MCF 10A (cell line): ENCODE measurements around the gene UPK3A. TPM values are rescaled to one million over a fixed set of nuclear protein-coding genes. Genes with fewer than 3 reads are reported as not detected.
A peak's percentile ranks its signal among the peaks of the same experiment; 100 is the strongest.

Experiments used
- BruUV-seq: library from RNA; stranded (reverse); fragments of 400-500 nt; replicated peaks from 2 replicates; lab custom pipeline; 2021; lab: Mats Ljungman, UMichigan
- CTCF ChIA-PET: fragments of 300-600 bp; sonication (Branson Sonifier 250); formaldehyde crosslinking; extraction: SDS; loops from one replicate; lab custom pipeline; 2021; ENCODE audit warnings: antibody characterized with exemption, inconsistent platforms; lab: Yijun Ruan, JAX
- POLR2A ChIA-PET: fragments of 300-600, 350-650 bp; sonication (Branson Sonifier 250); formaldehyde crosslinking; extraction: SDS; loops from one replicate; lab custom pipeline; 2020; ENCODE audit warnings: antibody characterized with exemption, inconsistent platforms; lab: Yijun Ruan, JAX
- DNase-seq: peaks from one replicate; pipeline ENCODE4 v3.0.0-alpha.2; 2018; ENCODE audit not compliant: unreplicated experiment
- H3K27ac Mint-ChIP-seq: one replicate; pipeline ENCODE4 v1.8.0; 2022; ENCODE audit warnings: mild to moderate bottlenecking, low read depth, mixed read lengths; ENCODE audit not compliant: unreplicated experiment
- H3K27me3 Mint-ChIP-seq: one replicate; pipeline ENCODE4 v1.8.0; 2022; ENCODE audit warnings: mixed read lengths; ENCODE audit not compliant: insufficient read depth, unreplicated experiment
- H3K36me3 Mint-ChIP-seq: one replicate; pipeline ENCODE4 v1.8.0; 2022; ENCODE audit warnings: mild to moderate bottlenecking, moderate library complexity, mixed read lengths; ENCODE audit not compliant: insufficient read depth, unreplicated experiment
- H3K4me1 Mint-ChIP-seq: one replicate; pipeline ENCODE4 v1.8.0; 2022; ENCODE audit warnings: mixed read lengths; ENCODE audit not compliant: insufficient read depth, unreplicated experiment
- H3K4me3 Mint-ChIP-seq: one replicate; pipeline ENCODE4 v1.8.0; 2022; ENCODE audit warnings: mild to moderate bottlenecking, moderate library complexity, mixed read lengths; ENCODE audit not compliant: unreplicated experiment
- H3K9me3 Mint-ChIP-seq: one replicate; pipeline ENCODE4 v1.8.0; 2022; ENCODE audit warnings: mixed read lengths; ENCODE audit not compliant: unreplicated experiment
- intact Hi-C: fragments of 100-400 bp; cut with micrococcal nuclease; formaldehyde crosslinking; loops from 2 replicates; pipeline ENCODE4 v1.14.1; 2022
- total RNA-seq: library from RNA; stranded (reverse); gene quantifications from 2 replicates; pipeline ENCODE4 v1.2.3, GENCODE V29; 2022
- TF ChIP-seq, protein P1 (sequence below): fragments of 200-600 bp; IDR thresholded peaks from one replicate; pipeline ENCODE4 v1.8.0; 2022; ENCODE audit warnings: antibody characterized with exemption, mild to moderate bottlenecking; ENCODE audit not compliant: unreplicated experiment

Gene UPK3A
- total RNA-seq, 1 experiment from 2014 or later: not detected

GRCh38 chr22:45340323-45340722 is 55.6 kb downstream of the UPK3A start:
- Mint-ChIP-seq H3K4me3 (no peak overlapping the region), H3K9me3 (no peaks in the 10 kb centered on the region), H3K27ac (no peak overlapping the region), H3K4me1 (no peaks in the 10 kb centered on the region), H3K27me3 (no peaks in the 10 kb centered on the region), H3K36me3 (peaks cover 66% of the 10 kb centered on the region)
- no TSS peak for BruUV-seq
- TF ChIP-seq, protein P1, sequence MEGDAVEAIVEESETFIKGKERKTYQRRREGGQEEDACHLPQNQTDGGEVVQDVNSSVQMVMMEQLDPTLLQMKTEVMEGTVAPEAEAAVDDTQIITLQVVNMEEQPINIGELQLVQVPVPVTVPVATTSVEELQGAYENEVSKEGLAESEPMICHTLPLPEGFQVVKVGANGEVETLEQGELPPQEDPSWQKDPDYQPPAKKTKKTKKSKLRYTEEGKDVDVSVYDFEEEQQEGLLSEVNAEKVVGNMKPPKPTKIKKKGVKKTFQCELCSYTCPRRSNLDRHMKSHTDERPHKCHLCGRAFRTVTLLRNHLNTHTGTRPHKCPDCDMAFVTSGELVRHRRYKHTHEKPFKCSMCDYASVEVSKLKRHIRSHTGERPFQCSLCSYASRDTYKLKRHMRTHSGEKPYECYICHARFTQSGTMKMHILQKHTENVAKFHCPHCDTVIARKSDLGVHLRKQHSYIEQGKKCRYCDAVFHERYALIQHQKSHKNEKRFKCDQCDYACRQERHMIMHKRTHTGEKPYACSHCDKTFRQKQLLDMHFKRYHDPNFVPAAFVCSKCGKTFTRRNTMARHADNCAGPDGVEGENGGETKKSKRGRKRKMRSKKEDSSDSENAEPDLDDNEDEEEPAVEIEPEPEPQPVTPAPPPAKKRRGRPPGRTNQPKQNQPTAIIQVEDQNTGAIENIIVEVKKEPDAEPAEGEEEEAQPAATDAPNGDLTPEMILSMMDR: no peak
- CTCF ChIA-PET: interaction anchor here (1.0 kb wide), 1 partner anchor 31 kb away, joined by 3 read pairs; no protein-coding TSS in a partner anchor
- intact Hi-C loops: no loop called here
- DNase-seq: no peak
- POLR2A ChIA-PET: interaction anchor here (0.8 kb wide), 1 partner anchor 194 kb away, joined by 3 read pairs; no protein-coding TSS in a partner anchor

GRCh38 chr22:45341498-45341897 is 56.7 kb downstream of the UPK3A start:
- BruUV-seq: TSS peak; percentile 49
- intact Hi-C loops: no loop called here
- Mint-ChIP-seq H3K4me3 (no peak overlapping the region), H3K9me3 (no peaks in the 10 kb centered on the region), H3K27me3 (no peaks in the 10 kb centered on the region), H3K27ac (no peak overlapping the region), H3K36me3 (peaks cover 57% of the 10 kb centered on the region), H3K4me1 (no peaks in the 10 kb centered on the region)
- DNase-seq: no peak
- CTCF ChIA-PET: interaction anchor here (1.0 kb wide), 1 partner anchor 30 kb away, joined by 3 read pairs; no protein-coding TSS in a partner anchor
- POLR2A ChIA-PET: no interaction called here
- TF ChIP-seq, protein P1: no peak

- TF ChIP-seq, protein P1: no peak
- Mint-ChIP-seq H3K36me3 (peaks cover 43% of the 10 kb centered on the region), H3K9me3 (no peaks in the 10 kb centered on the region), H3K4me1 (no peaks in the 10 kb centered on the region), H3K27me3 (no peaks in the 10 kb centered on the region), H3K4me3 (no peak overlapping the region), H3K27ac (no peak overlapping the region)
- POLR2A ChIA-PET: interaction anchor here (0.5 kb wide), 1 partner anchor 14 kb away, joined by 3 read pairs; no protein-coding TSS in a partner anchor
- no peak for DNase-seq
- BruUV-seq: no TSS peak
- CTCF ChIA-PET: no interaction called here
- intact Hi-C loops: no loop called here
These were observed 58.4 kb downstream of the UPK3A start for GRCh38 chr22:45343143-45343542.

DNA sequence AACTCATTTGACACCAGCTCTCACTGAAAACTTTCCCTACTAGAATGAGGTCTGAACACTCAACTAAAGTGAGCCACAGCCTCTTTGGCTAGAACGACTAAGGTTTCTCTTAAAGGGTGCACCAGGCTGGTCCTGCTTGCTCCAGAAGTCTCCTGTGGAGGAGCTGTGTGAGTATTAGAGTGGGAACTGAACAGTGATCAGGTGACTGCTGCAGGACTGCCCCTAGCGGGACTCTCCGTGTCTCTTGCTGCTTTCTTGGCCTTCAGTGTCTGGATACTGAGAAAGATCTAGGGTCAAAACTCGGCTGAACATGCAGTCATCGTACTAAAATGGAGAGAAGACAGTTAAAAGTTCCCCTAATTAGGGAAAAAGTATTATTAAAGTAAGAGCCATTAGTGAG is 59.6 kb downstream of the UPK3A start:
- TF ChIP-seq, protein P1: no peak

More for the DNA sequence above, 59.6 kb downstream of the UPK3A start:
- no TSS peak for BruUV-seq
- POLR2A ChIA-PET: no interaction called here
- H3K4me1 Mint-ChIP-seq: no peaks in the 10 kb centered on the region
- CTCF ChIA-PET: interaction anchor here (0.6 kb wide), 1 partner anchor 13 kb away, joined by 3 read pairs; no protein-coding TSS in a partner anchor
- no peak for DNase-seq
- no peak overlapping the region for H3K4me3 Mint-ChIP-seq
- H3K36me3 Mint-ChIP-seq: peaks cover 36% of the 10 kb centered on the region
- H3K9me3 Mint-ChIP-seq: no peaks in the 10 kb centered on the region
- no peaks in the 10 kb centered on the region for H3K27me3 Mint-ChIP-seq
- intact Hi-C loops: no loop called here
- no peak overlapping the region for H3K27ac Mint-ChIP-seq

Other genes starting within 250 kb of the UPK3A start
- gene NUP50, start 121.0 kb upstream of the UPK3A start, total RNA-seq: 70.3 and 72.5 TPM in 2 replicates
- gene KIAA0930, start 44.1 kb upstream of the UPK3A start, total RNA-seq: 61.9 and 63.4 TPM in 2 replicates
- 16.0 and 16.7 TPM in 2 replicates for gene FAM118A, start 25.0 kb downstream of the UPK3A start, total RNA-seq
- not detected in 2 replicates for gene SMC1B, start 128.7 kb downstream of the UPK3A start, total RNA-seq
- 0.26 TPM in 1 of 2 replicates, not detected in the other for gene RIBC2, start 128.7 kb downstream of the UPK3A start, total RNA-seq
- gene FBLN1, start 217.9 kb downstream of the UPK3A start, total RNA-seq: 69.0 and 110 TPM in 2 replicates